ENCODE measurements around the gene TTYH3. TPM values are rescaled to one million over a fixed set of nuclear protein-coding genes. Genes with fewer than 3 reads are reported as not detected.
"Not testable (repeated sequence)": the region's sequence is repeated elsewhere in the genome, so short reads cannot be mapped to it uniquely, and the experiment has no call there.

Gene TTYH3
- total and polyA plus RNA-seq, 2 donors from 2014 or later: 22.5 to 55.0 TPM

DNA sequence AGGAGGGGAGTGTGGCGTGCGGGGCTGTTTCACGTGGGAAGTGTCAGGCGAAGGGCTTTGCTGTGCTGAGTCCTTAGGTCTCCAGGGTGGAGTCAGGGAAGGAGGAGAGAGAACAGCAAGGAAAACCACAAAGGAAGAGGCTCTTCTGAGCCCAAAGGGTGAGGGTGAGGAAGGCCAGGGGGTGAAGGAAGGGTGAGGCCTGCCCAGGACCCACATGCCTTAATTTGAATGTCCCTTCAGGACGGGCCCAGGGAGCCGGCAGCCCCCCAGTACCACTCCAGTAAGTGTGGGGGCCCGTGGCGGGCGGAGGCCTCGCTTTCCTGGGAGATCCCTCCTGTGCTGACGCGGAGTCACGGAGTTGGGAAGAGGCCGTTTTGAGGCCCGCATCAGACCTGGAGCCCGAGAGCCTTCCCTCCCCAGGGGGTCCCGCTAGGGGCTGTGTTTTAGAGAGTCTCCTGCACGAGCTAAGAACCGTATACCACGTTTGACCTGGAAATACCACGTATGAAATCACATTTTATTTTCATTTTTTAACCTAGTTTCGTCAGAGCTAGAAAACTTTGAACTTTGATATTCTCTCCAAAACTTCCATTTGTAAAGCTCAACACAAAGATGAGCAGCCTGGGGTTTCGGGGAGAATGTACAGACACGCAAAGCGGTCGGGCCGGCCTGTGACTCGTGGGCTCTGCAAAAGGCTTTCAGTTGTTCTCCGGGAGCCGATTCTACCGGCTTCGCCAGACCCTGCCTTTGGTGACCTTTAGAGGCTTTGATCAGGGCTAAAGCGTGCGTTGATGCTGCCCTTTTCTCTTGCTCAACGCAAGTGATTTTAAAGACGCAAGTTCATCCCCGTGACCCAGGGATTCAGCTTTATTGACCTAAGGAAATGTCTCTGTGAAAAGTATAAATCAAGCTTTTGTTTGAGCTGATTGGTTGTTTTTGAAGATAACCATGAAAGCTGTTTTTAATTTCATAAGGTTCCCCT, 23.6 kb upstream of the TTYH3 start:
- Histone ChIP-seq H3K4me3 (ENCODE audit: low read length in 3 of 3) (no peak overlapping the region), H3K9ac (ENCODE audit: low read length in 3 of 3) (no peak overlapping the region), H3K27me3 (ENCODE audit: control insufficient read depth, insufficient read depth, low read length) (no peaks in the 10 kb centered on the region), H3K4me1 (ENCODE audit: control insufficient read depth in 2 of 3, insufficient read depth in 2 of 3, low read depth in 1 of 3, low read length in 3 of 3) (peaks cover 0 to 14% (median 0%) of the 10 kb centered on the region in 3 donors), H3K9me3 (ENCODE audit: control insufficient read depth in 2 of 3, insufficient read depth in 1 of 3, low read length in 3 of 3) (no peaks in the 10 kb centered on the region), H3K36me3 (ENCODE audit: control insufficient read depth in 2 of 3, insufficient read depth in 3 of 3, low read length in 3 of 3) (peaks cover 0 to 5% (median 0%) of the 10 kb centered on the region in 3 donors), H3K27ac (ENCODE audit: low read depth in 2 of 2, low read length in 2 of 2) (peak overlapping the region; percentile 70 to 81)
- peak in 1 of 5 donors; percentile 75 for DNase-seq
- intact Hi-C loops (cut with DNase I): no loop called here
- TF ChIP-seq, protein P1, sequence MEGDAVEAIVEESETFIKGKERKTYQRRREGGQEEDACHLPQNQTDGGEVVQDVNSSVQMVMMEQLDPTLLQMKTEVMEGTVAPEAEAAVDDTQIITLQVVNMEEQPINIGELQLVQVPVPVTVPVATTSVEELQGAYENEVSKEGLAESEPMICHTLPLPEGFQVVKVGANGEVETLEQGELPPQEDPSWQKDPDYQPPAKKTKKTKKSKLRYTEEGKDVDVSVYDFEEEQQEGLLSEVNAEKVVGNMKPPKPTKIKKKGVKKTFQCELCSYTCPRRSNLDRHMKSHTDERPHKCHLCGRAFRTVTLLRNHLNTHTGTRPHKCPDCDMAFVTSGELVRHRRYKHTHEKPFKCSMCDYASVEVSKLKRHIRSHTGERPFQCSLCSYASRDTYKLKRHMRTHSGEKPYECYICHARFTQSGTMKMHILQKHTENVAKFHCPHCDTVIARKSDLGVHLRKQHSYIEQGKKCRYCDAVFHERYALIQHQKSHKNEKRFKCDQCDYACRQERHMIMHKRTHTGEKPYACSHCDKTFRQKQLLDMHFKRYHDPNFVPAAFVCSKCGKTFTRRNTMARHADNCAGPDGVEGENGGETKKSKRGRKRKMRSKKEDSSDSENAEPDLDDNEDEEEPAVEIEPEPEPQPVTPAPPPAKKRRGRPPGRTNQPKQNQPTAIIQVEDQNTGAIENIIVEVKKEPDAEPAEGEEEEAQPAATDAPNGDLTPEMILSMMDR (IDR thresholded peaks at IDR 0.05; ENCODE audit: borderline replicate concordance, extremely low read depth, insufficient read depth): no peak
- FAIRE-seq: no peak

DNA sequence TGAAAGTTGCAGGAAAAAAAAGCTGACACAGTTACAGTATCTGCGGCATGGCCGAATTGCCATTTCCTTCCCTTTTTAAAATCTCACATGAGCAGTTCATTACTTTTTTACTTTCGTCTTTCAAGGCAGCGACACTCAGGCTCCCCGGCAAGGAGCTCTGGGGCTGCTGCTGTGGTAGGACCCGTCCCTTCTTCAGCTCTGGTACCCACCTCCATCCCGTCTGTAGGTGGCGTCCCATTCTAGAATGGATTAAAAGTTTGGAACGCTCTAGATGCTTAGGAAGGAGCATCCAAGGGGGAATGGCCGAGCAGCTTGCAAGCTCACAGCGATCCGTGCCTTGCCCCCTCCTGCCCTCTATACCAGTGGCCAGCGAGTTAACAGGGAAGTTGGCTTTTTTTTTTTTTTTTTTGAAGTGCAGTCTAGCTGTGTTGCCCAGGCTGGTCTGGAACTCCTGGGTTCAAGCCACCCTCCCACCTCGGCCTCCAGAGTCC, 22.8 kb upstream of the TTYH3 start:
- peaks cover 0 to 5% (median 0%) of the 10 kb centered on the region in 3 donors for H3K36me3 ChIP-seq (ENCODE audit: control insufficient read depth in 2 of 3, insufficient read depth in 3 of 3, low read length in 3 of 3)
- H3K9ac ChIP-seq (ENCODE audit: low read length in 3 of 3): no peak overlapping the region
- no peaks in the 10 kb centered on the region for H3K9me3 ChIP-seq (ENCODE audit: control insufficient read depth in 2 of 3, insufficient read depth in 1 of 3, low read length in 3 of 3)
- DNase-seq (peak in 3 of 5 donors; percentile 43 to 85 (median 61)), FAIRE-seq (no peak)
- H3K27me3 ChIP-seq (ENCODE audit: control insufficient read depth, insufficient read depth, low read length): no peaks in the 10 kb centered on the region
- H3K27ac ChIP-seq (ENCODE audit: low read depth in 2 of 2, low read length in 2 of 2): no peak overlapping the region
- TF ChIP-seq, protein P1 (IDR thresholded peaks at IDR 0.05; ENCODE audit: borderline replicate concordance, extremely low read depth, insufficient read depth): peak; percentile 39
- peaks cover 0 to 21% (median 7%) of the 10 kb centered on the region in 3 donors for H3K4me1 ChIP-seq (ENCODE audit: control insufficient read depth in 2 of 3, insufficient read depth in 2 of 3, low read depth in 1 of 3, low read length in 3 of 3)
- no peak overlapping the region for H3K4me3 ChIP-seq (ENCODE audit: low read length in 3 of 3)
- intact Hi-C loops (cut with DNase I): no loop called here

DNA sequence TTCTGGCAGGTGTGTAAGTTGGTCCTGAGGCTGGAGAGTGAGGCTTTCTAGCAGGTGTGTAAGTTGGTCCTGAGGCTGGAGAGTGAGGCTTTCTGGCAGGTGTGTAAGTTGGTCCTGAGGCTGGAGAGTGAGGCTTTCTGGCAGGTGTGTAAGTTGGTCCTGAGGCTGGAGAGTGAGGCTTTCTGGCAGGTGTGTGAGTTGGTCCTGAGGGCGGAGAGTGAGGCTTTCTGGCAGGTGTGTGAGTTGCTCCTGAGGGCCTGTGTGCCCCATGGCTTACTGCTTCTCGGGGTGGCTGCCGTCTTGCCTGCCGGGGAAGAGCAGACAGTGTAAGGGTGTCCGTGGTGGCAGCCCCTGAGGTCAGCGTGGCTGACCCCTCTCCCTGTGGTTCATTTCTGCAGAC, 22.1 kb upstream of the TTYH3 start:
- not testable (repeated sequence) for DNase-seq; H3K9me3 ChIP-seq (ENCODE audit: control insufficient read depth in 2 of 3, insufficient read depth in 1 of 3, low read length in 3 of 3)

DNA sequence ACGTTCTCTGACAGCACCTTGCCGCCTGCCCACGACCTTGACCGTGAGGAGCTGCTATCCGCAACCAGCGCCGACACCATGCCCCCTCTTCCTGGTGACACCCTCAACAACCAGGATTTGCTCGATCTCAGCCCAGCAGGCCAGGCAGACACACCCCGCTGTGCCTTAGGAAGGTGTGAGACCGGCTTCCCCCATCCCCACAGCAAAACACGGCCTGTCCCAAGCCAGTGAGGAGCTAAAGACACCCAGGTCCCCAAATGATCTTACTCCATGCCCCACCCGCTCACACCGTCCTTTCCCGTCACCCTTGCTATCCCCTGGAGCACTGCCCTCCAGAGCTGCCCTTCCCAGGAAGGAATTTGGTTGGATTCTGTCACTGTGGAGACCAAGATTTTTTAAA, 21.3 kb upstream of the TTYH3 start:
- TF ChIP-seq, protein P1 (IDR thresholded peaks at IDR 0.05; ENCODE audit: borderline replicate concordance, extremely low read depth, insufficient read depth): no peak
- Histone ChIP-seq H3K27me3 (ENCODE audit: control insufficient read depth, insufficient read depth, low read length) (no peaks in the 10 kb centered on the region), H3K4me1 (ENCODE audit: control insufficient read depth in 2 of 3, insufficient read depth in 2 of 3, low read depth in 1 of 3, low read length in 3 of 3) (peaks cover 0 to 25% (median 10%) of the 10 kb centered on the region in 3 donors), H3K36me3 (ENCODE audit: control insufficient read depth in 2 of 3, insufficient read depth in 3 of 3, low read length in 3 of 3) (peaks cover 0 to 5% (median 0%) of the 10 kb centered on the region in 3 donors), H3K27ac (ENCODE audit: low read depth in 2 of 2, low read length in 2 of 2) (no peak overlapping the region), H3K9me3 (ENCODE audit: control insufficient read depth in 2 of 3, insufficient read depth in 1 of 3, low read length in 3 of 3) (no peaks in the 10 kb centered on the region), H3K4me3 (ENCODE audit: low read length in 3 of 3) (no peak overlapping the region), H3K9ac (ENCODE audit: low read length in 3 of 3) (no peak overlapping the region)
- peak in 1 of 5 donors; percentile 32 for DNase-seq
- FAIRE-seq: no peak
- intact Hi-C loops (cut with DNase I): no loop called here

More for the DNA sequence above, 22.1 kb upstream of the TTYH3 start:
- H3K36me3 ChIP-seq (ENCODE audit: control insufficient read depth in 2 of 3, insufficient read depth in 3 of 3, low read length in 3 of 3); intact Hi-C loops (cut with DNase I); H3K9ac ChIP-seq (ENCODE audit: low read length in 3 of 3); FAIRE-seq; H3K27ac ChIP-seq (ENCODE audit: low read depth in 2 of 2, low read length in 2 of 2); H3K27me3 ChIP-seq (ENCODE audit: control insufficient read depth, insufficient read depth, low read length); H3K4me3 ChIP-seq (ENCODE audit: low read length in 3 of 3): not testable (repeated sequence)
- peaks cover 0 to 25% (median 10%) of the 10 kb centered on the region in 3 donors for H3K4me1 ChIP-seq (ENCODE audit: control insufficient read depth in 2 of 3, insufficient read depth in 2 of 3, low read depth in 1 of 3, low read length in 3 of 3)

Measured in kidney (tissue), 14 donors.